Suprapubic skin (tissue), 4 donors: ENCODE results near the gene UBE2G1. TPM values are rescaled to one million over a fixed set of nuclear protein-coding genes. Genes with fewer than 3 reads are reported as not detected.
"Not testable (repeated sequence)": the region's sequence is repeated elsewhere in the genome, so short reads cannot be mapped to it uniquely, and the experiment has no call there.

Source experiments
- DNase-seq, 2 donors: peaks; one replicate each; pipeline ENCODE4 v3.0.0-alpha.2; 2019; ENCODE audit warnings: low spot score in 2 of 2
- H3K27ac ChIP-seq: fragments of 200-600 bp; sonication (generic); one replicate; pipeline ENCODE4 v1.5.1; 2019
- H3K27me3 ChIP-seq: fragments of 200-600 bp; sonication (generic); one replicate; pipeline ENCODE4 v1.5.1; 2019
- H3K36me3 ChIP-seq: fragments of 200-600 bp; sonication (generic); one replicate; pipeline ENCODE4 v1.5.1; 2019
- H3K4me1 ChIP-seq: fragments of 200-600 bp; sonication (generic); one replicate; pipeline ENCODE4 v1.5.1; 2019
- H3K4me3 ChIP-seq: fragments of 200-600 bp; sonication (generic); one replicate; pipeline ENCODE4 v1.5.1; 2019; ENCODE audit warnings: mild to moderate bottlenecking
- H3K9me3 ChIP-seq: fragments of 200-600 bp; sonication (generic); one replicate; pipeline ENCODE4 v1.5.1; 2019
- CTCF ChIP-seq, 2 donors: fragments of 200-600 bp in 1 of 2; fragments of 450-650 bp in 1 of 2; sonication (generic) in 1 of 2; IDR thresholded peaks; one replicate each; pipeline ENCODE4 v1.5.1; 2016 to 2019; ENCODE audit warnings: antibody characterized with exemption in 2 of 2, mild to moderate bottlenecking in 1 of 2, moderate library complexity in 1 of 2
- EP300 ChIP-seq: sonication (generic); formaldehyde crosslinking; IDR thresholded peaks from one replicate; pipeline ENCODE4 v1.6.1; 2017; ENCODE audit warnings: antibody characterized with exemption
- POLR2A ChIP-seq, 2 donors: fragments of 450-650 bp; IDR thresholded peaks; one replicate each; pipeline ENCODE4 v1.6.1; 2017; ENCODE audit warnings: antibody characterized with exemption in 2 of 2, mild to moderate bottlenecking in 2 of 2, moderate library complexity in 2 of 2
- POLR2AphosphoS5 ChIP-seq, 3 donors: sonication (generic); formaldehyde crosslinking; IDR thresholded peaks; one replicate each; pipeline ENCODE4 v1.6.1; 2017; ENCODE audit warnings: antibody characterized with exemption in 3 of 3
- WGBS: methylation state at CpG from one replicate; pipeline ENCODE4 v1.1.5; 2018; 5-methylcytosine and 5-hydroxymethylcytosine counted together
- total RNA-seq, 4 donors: library from RNA; depleted of rRNA; stranded (reverse); fragments of >200 nt; gene quantifications; one replicate each; pipeline ENCODE4 v1.1.0, GENCODE V29; 2016

Gene UBE2G1
- total RNA-seq, 4 donors from 2014 or later = 53.4 to 75.4 (median 67.4) TPM

- no peak overlapping the region for H3K4me3 ChIP-seq
- H3K27me3 ChIP-seq = no peaks in the 10 kb centered on the region
- peak in 1 of 2 donors; percentile 48 for DNase-seq
- TF ChIP-seq POLR2AphosphoS5 (IDR thresholded peaks at IDR 0.05) = no peak
- no peak for TF ChIP-seq EP300
- no peak for TF ChIP-seq CTCF (IDR thresholded peaks at IDR 0.05)
- no peak for TF ChIP-seq POLR2A (IDR thresholded peaks at IDR 0.05)
- peaks cover 14% of the 10 kb centered on the region for H3K4me1 ChIP-seq
- H3K27ac ChIP-seq = no peak overlapping the region
- no peaks in the 10 kb centered on the region for H3K36me3 ChIP-seq
- H3K9me3 ChIP-seq = no peaks in the 10 kb centered on the region
- WGBS = 85% methylated on average over 5 of the region's 5 CpGs
Measured at GRCh38 chr17:4368341-4368740, 1.9 kb upstream of the UBE2G1 start.

GRCh38 chr17:4367177-4367576, 702 bp upstream of the UBE2G1 start:
- H3K36me3 ChIP-seq, H3K9me3 ChIP-seq, DNase-seq, H3K27me3 ChIP-seq: not testable (repeated sequence)
- H3K27ac ChIP-seq = peak overlapping the region; percentile 98
- peaks cover 15% of the 10 kb centered on the region for H3K4me1 ChIP-seq
- WGBS = 96% methylated on average over 10 of the region's 10 CpGs
- H3K4me3 ChIP-seq = peak overlapping the region; percentile 96

- Histone ChIP-seq H3K27me3 (no peaks in the 10 kb centered on the region), H3K9me3 (no peaks in the 10 kb centered on the region), H3K27ac (peak overlapping the region; percentile 98), H3K36me3 (no peaks in the 10 kb centered on the region), H3K4me3 (peak overlapping the region; percentile 96), H3K4me1 (peaks cover 24% of the 10 kb centered on the region)
- no CpG with 5 or more reads among the region's 82 CpGs for WGBS
- TF ChIP-seq POLR2AphosphoS5 (IDR thresholded peaks at IDR 0.05) (peak in 1 of 3 donors; percentile 13), POLR2A (IDR thresholded peaks at IDR 0.05) (no peak)
- peak; percentile 74 to 79 for DNase-seq
Measured at GRCh38 chr17:4365628-4366326, 698 bp downstream of the UBE2G1 start.

GRCh38 chr17:4365103-4365627, 1.3 kb downstream of the UBE2G1 start:
- Histone ChIP-seq H3K27ac (peak overlapping the region; percentile 98), H3K36me3 (no peaks in the 10 kb centered on the region), H3K27me3 (no peaks in the 10 kb centered on the region), H3K4me1 (peaks cover 24% of the 10 kb centered on the region), H3K4me3 (peak overlapping the region; percentile 96), H3K9me3 (no peaks in the 10 kb centered on the region)
- TF ChIP-seq POLR2AphosphoS5 (IDR thresholded peaks at IDR 0.05) (no peak), EP300 (no peak), POLR2A (IDR thresholded peaks at IDR 0.05) (peak in 1 of 2 donors; percentile 44), CTCF (IDR thresholded peaks at IDR 0.05) (no peak)
- DNase-seq = peak; percentile 93
- 0% methylated on average over 10 of the region's 38 CpGs for WGBS

- WGBS = 47% methylated on average over 18 of the region's 18 CpGs
- no peaks in the 10 kb centered on the region for H3K9me3 ChIP-seq
- H3K4me1 ChIP-seq = peaks cover 28% of the 10 kb centered on the region
Measured at GRCh38 chr17:4364622-4365041, 1.8 kb downstream of the UBE2G1 start.

More at GRCh38 chr17:4364622-4365041, 1.8 kb downstream of the UBE2G1 start:
- TF ChIP-seq EP300 (no peak), POLR2AphosphoS5 (IDR thresholded peaks at IDR 0.05) (no peak), POLR2A (IDR thresholded peaks at IDR 0.05) (no peak), CTCF (IDR thresholded peaks at IDR 0.05) (no peak)
- H3K27me3 ChIP-seq = no peaks in the 10 kb centered on the region
- H3K36me3 ChIP-seq = no peaks in the 10 kb centered on the region
- peak overlapping the region; percentile 96 for H3K4me3 ChIP-seq
- DNase-seq = peak in 1 of 2 donors; percentile 74
- peak overlapping the region; percentile 98 for H3K27ac ChIP-seq
